Ascending aorta (tissue), 2 donors: Measurements from ENCODE around the gene SLC6A11. TPM values are rescaled to one million over a fixed set of nuclear protein-coding genes. Genes with fewer than 3 reads are reported as not detected.

Experiments used
- DNase-seq, 2 donors: peaks; one replicate each; pipeline ENCODE4 v3.0.0-alpha.2; 2019; ENCODE audit warnings: low spot score in 2 of 2
- H3K27ac ChIP-seq, 2 donors: fragments of 200-600 bp; sonication (generic); one replicate each; pipeline ENCODE4 v1.5.1; 2016 to 2017; ENCODE audit warnings: mild to moderate bottlenecking in 1 of 2
- H3K27me3 ChIP-seq: fragments of 200-600 bp; sonication (generic); one replicate; pipeline ENCODE4 v1.5.1; 2017
- H3K36me3 ChIP-seq, 2 donors: fragments of 200-600 bp; sonication (generic); one replicate each; pipeline ENCODE4 v1.5.1; 2016
- H3K4me1 ChIP-seq, 2 donors: fragments of 200-600 bp; sonication (generic); one replicate each; pipeline ENCODE4 v1.5.1; 2016 to 2017; ENCODE audit warnings: mild to moderate bottlenecking in 1 of 2
- H3K4me3 ChIP-seq, 2 donors: fragments of 200-600 bp; sonication (generic); one replicate each; pipeline ENCODE4 v1.5.1; 2016 to 2017; ENCODE audit warnings: mild to moderate bottlenecking in 1 of 2
- H3K9me3 ChIP-seq, 2 donors: fragments of 200-600 bp; sonication (generic); one replicate each; pipeline ENCODE4 v1.5.1; 2016
- CTCF ChIP-seq, 3 experiments: fragments of 200-600 bp in 2 of 3; fragments of 450-650 bp in 1 of 3; sonication (generic) in 2 of 3; IDR thresholded peaks; one replicate each; pipeline ENCODE4 v1.5.1; 2016 to 2019; ENCODE audit warnings: antibody characterized with exemption in 3 of 3, mild to moderate bottlenecking in 1 of 3, moderate library complexity in 1 of 3
- intact Hi-C: fragments of 100-400 bp; cut with DNase I; formaldehyde crosslinking; loops from one replicate; pipeline ENCODE4 v1.15.1; 2023
- total RNA-seq: library from RNA; depleted of rRNA; stranded (reverse); fragments of >200 nt; gene quantifications from one replicate; pipeline ENCODE4 v1.1.0, GENCODE V29; 2016

The SLC6A11 gene
- total RNA-seq, 1 donor from 2014 or later, result not detected

- H3K36me3 ChIP-seq, result no peaks in the 10 kb centered on the region
- H3K27ac ChIP-seq, result no peak overlapping the region
- no peak overlapping the region for H3K4me3 ChIP-seq
- no peak for TF ChIP-seq CTCF (IDR thresholded peaks at IDR 0.05)
- no peaks in the 10 kb centered on the region for H3K4me1 ChIP-seq
- H3K27me3 ChIP-seq, result no peaks in the 10 kb centered on the region
- intact Hi-C loops, result no loop called here
- DNase-seq, result no peak
- H3K9me3 ChIP-seq, result no peaks in the 10 kb centered on the region
Measured at GRCh38 chr3:10876661-10877060, 60.6 kb downstream of the SLC6A11 start.

DNA sequence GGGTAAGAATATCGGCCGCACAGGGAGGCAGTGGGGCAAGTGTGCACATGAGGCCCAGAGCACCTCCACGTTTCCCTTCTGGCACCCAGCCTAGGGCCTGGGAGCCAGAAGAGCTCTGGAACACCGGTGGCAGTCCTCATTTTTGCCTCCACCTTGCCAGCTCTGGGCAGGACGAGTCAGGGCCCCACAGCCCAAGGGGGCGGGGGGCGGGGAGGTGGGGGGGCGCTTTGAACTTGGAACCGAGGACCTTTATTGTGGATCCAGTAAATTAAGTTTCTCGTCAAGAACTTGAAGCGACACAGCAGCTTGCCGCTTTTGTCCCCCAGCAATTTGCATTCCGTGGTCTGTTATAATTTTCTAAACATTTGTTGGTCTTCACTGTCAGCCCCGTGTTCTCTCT, 66.8 kb downstream of the SLC6A11 start:
- no peaks in the 10 kb centered on the region for H3K36me3 ChIP-seq
- DNase-seq, result no peak
- H3K27ac ChIP-seq, result no peak overlapping the region
- no peaks in the 10 kb centered on the region for H3K9me3 ChIP-seq
- H3K4me1 ChIP-seq, result no peaks in the 10 kb centered on the region
- no peak overlapping the region for H3K4me3 ChIP-seq
- intact Hi-C loops, result no loop called here
- H3K27me3 ChIP-seq, result no peaks in the 10 kb centered on the region
- TF ChIP-seq CTCF (IDR thresholded peaks at IDR 0.05), result no peak

DNA sequence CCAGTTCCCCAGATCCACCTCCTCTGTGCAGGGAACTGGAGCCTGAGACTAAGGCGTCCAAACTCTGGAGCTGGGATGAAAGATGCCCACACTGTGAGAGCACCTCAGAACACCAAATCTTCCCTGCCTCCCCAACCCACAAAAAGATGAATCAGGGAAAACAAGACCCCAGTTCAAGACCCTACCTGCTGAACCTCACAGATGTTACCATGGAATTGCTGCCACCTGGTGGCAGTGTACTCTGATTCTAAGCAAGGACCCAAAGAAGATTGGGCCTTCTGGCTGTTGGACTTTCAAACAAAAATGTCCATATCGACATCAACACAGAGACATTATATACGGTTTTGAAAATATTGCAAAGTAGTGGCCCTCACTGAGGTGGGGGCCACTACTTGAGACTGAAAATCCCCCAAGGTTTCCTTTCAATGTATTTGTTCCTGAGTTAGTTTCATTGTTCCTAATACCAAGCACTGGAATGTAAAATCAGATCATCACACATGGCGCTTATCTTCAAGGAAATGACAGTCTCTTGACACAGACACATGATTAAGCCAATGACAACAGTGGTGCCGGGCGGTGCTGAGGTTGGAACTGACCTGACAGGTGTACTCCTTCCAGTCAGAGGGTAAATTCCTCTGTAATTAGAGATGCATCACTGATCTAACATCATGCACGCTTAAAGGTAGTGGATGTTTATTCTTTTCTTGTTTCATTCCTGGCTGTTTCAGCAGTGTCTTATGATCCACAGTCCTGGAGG, 67.6 kb downstream of the SLC6A11 start:
- intact Hi-C loops, result no loop called here
- TF ChIP-seq CTCF (IDR thresholded peaks at IDR 0.05), result no peak
- no peaks in the 10 kb centered on the region for H3K36me3 ChIP-seq
- no peaks in the 10 kb centered on the region for H3K4me1 ChIP-seq
- H3K4me3 ChIP-seq, result no peak overlapping the region
- H3K27ac ChIP-seq, result no peak overlapping the region
- no peak for DNase-seq
- no peaks in the 10 kb centered on the region for H3K27me3 ChIP-seq
- no peaks in the 10 kb centered on the region for H3K9me3 ChIP-seq

GRCh38 chr3:10887015-10887414, 71.0 kb downstream of the SLC6A11 start:
- Histone ChIP-seq H3K36me3 (no peaks in the 10 kb centered on the region), H3K27me3 (no peaks in the 10 kb centered on the region), H3K27ac (no peak overlapping the region), H3K4me3 (no peak overlapping the region), H3K4me1 (no peaks in the 10 kb centered on the region), H3K9me3 (peaks cover 0 to 17% of the 10 kb centered on the region in 2 donors)
- DNase-seq, result no peak
- no peak for TF ChIP-seq CTCF (IDR thresholded peaks at IDR 0.05)
- intact Hi-C loops, result no loop called here

GRCh38 chr3:10888518-10889090, 72.6 kb downstream of the SLC6A11 start:
- no peaks in the 10 kb centered on the region for H3K4me1 ChIP-seq
- no peaks in the 10 kb centered on the region for H3K27me3 ChIP-seq
- H3K4me3 ChIP-seq, result no peak overlapping the region
- TF ChIP-seq CTCF (IDR thresholded peaks at IDR 0.05), result no peak
- H3K36me3 ChIP-seq, result no peaks in the 10 kb centered on the region
- no peak overlapping the region for H3K27ac ChIP-seq
- no peak for DNase-seq
- intact Hi-C loops, result no loop called here
- H3K9me3 ChIP-seq, result peaks cover 0 to 17% of the 10 kb centered on the region in 2 donors
